T-helper 22 cell (primary cell): ENCODE measurements around the gene ZNF718.
"Not testable (repeated sequence)": the region's sequence is repeated elsewhere in the genome, so short reads cannot be mapped to it uniquely, and the experiment has no call there.

ENCODE experiments used
- DNase-seq: peaks from one replicate; pipeline ENCODE4 v3.0.0-alpha.2; 2020; ENCODE audit warnings: low read depth

Gene ZNF718

DNA sequence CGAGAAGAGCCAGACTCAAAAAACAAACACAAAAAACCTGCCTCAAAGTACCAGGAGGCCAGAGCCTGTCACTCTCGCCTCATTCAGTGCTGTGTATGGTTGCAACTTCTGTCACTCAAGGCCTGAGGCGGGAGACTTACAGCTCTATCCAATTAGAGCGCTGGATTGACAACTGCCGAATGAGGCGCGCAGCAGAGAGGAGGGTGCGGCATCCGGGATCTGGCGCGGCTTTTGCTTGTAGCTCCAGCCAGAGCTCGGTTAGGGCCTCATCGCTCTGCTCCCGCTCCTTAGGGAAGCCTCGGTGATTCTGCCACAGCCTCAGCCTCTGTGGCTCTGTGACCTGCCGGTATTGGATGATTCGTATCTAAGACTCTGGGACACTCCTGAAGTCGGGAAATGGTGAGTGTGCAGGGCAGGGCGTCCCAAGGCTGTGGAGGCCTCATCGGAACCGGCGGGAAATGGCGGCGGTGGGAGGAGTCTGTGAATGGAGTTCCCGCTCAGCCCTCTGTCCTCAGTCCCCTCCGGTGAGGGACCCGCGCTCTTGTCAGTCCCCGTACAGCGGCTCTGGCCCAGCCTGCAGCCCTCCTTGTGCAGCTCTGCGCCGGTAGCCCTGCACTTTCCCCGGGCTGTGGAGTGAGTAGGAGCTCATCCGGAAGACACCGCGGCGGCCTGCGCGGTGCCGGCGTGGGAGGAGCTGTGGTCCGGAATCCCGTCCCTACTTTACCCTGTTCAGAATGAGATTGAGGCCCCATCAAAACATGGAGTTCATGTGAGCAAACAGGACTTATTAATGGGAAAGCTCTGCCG lies at the start of gene ZNF718:
Gene ZNF718 (plus strand): TSS at position 227 of the 807 bp plus-strand sequence. CDS start 170 bp downstream, at position 397.
- peak; percentile 81 for DNase-seq

DNA sequence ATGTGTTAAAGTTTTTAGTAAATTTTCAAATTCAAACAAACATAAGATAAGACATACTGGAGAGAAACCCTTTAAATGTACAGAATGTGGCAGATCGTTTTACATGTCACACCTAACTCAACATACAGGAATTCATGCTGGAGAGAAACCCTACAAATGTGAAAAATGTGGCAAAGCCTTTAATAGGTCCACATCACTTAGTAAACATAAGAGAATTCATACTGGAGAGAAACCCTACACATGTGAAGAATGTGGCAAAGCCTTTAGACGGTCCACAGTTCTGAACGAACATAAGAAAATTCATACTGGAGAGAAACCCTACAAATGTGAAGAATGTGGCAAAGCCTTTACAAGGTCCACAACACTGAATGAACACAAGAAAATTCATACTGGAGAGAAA lies 38.4 kb upstream of the ZNF718 start:
- DNase-seq = no peak

DNA sequence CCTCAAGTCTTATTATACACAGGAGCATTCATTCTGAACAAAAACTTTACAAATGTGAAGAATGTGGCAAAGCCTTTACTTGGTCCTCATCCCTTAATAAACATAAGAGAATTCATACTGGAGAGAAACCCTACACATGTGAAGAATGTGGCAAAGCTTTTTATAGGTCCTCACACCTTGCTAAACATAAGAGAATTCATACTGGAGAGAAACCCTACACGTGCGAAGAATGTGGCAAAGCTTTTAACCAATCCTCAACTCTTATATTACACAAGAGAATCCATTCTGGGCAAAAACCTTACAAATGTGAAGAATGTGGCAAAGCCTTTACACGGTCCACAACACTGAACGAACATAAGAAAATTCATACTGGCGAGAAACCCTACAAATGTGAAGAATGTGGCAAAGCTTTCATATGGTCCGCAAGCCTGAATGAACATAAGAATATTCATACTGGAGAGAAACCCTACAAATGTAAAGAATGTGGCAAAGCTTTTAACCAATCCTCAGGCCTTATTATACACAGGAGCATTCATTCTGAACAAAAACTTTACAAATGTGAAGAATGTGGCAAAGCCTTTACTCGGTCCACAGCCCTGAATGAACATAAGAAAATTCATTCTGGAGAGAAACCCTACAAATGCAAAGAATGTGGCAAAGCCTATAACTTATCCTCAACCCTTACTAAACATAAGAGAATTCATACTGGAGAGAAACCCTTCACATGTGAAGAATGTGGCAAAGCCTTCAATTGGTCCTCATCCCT lies 37.6 kb upstream of the ZNF718 start:
- not testable (repeated sequence) for DNase-seq

GRCh38 chr4:98386-98785 lies 25.9 kb upstream of the ZNF718 start:
- DNase-seq = no peak

- no peak for DNase-seq
These were observed 24.4 kb upstream of the ZNF718 start for GRCh38 chr4:99863-100262.

GRCh38 chr4:107083-107443 lies 17.2 kb upstream of the ZNF718 start:
- DNase-seq = no peak

- no peak for DNase-seq
These were observed 16.6 kb upstream of the ZNF718 start for GRCh38 chr4:107444-108429.

- no peak for DNase-seq
These were observed 11.5 kb upstream of the ZNF718 start for GRCh38 chr4:112771-113170.

- DNase-seq = no peak
These were observed 10.6 kb upstream of the ZNF718 start for GRCh38 chr4:113732-114131.

DNA sequence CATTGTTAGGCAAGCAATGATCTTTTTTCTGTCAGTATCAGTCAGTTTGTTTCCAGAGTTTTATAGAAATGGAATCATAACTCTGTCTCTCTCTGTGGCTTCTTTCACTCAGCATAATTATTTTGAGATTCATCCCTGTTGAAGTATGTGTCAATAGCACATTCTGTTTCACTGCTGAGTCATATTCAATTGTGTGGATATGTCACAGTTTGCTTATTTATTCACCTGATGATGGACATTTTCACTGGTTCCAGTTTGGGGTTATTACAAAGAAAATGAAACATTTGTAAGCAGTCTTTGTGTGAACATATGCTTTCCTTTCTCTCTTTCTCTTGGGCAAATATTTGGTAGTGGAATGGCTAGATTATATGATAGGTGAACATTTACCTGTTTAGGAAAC lies 10.2 kb upstream of the ZNF718 start:
- DNase-seq = no peak

DNA sequence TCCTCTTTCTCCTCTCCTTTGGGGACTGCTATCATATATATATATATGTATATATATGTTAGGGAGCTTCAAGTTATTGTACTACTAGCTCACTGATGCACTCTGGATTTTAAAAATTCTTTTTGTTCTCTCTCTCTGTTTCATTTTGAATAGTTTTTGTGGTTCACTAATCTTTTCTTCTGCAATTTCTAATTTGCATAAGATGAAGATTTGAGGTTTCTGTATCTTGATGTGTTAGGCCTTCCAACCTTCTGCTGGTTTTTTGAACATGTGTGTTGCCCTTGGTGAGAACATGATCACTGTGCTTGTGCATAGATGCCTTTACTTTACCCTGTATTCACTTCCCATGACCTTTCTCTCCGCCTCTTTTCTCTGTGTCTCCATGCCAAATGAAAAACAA lies 7.8 kb upstream of the ZNF718 start:
- DNase-seq = no peak

DNA sequence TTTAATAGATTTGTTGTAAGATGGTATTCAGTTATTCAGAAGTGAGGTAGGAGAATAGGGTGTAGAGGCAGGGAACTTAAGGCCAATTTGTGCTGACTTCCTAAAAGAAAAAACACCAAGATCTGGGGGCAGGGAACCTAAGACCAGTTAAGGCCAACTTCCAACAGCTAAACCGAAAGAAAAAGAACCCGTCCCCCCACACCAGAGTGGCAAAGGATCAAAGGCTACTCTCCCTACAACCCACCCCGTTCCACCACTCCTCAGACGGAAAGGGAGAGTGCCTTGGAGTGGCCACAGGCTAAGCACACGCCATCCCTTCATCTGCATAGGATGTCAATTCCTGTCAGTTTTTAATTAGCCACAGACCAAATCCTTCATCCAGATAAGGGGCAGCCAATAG lies 3.7 kb upstream of the ZNF718 start:
- DNase-seq = no peak

- peak; percentile 13 for DNase-seq
These were observed 2.8 kb upstream of the ZNF718 start for GRCh38 chr4:121408-122084.

DNA sequence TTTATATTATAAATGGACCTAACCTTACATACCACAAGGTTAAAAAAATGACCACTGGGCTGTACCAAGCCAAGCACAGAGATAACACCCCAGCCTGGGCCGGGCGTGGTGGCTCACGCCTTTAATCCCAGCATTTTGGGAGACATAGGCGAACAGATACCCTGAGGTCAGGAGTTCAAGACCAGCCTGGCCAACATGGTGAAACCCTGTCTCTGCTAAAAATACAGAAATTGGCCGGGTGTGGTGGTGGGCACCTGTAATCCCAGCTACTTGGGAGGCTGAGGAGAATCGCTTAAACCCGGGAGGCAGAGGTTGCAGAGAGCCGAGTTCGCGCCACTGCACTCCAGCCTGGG lies 403 bp upstream of the ZNF718 start:
- not testable (repeated sequence) for DNase-seq

- peak; percentile 2 for DNase-seq
These were observed 930 bp downstream of the ZNF718 start for GRCh38 chr4:125091-125771.

DNA sequence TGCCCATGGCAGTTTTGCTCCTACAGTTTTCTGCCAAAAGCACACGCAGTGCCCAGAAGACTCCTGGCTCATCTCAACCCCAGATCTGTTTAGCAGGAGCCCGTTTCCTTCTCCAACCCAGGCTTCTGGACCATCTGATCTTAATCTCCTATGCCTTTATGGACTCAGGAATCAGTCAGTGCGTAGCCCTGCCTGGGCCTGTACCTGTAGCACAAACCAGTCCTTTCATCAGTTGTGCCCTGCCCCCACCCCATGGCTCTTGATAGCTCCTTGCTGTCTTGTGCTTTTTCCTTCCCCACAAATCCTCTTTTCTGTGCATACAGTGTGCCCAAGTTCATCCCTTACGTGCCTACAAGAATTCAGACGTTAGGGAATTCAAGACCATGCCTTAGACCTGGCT lies 1.5 kb downstream of the ZNF718 start:
- DNase-seq = no peak

- DNase-seq = no peak
These were observed 8.2 kb downstream of the ZNF718 start for GRCh38 chr4:132483-132882.

DNA sequence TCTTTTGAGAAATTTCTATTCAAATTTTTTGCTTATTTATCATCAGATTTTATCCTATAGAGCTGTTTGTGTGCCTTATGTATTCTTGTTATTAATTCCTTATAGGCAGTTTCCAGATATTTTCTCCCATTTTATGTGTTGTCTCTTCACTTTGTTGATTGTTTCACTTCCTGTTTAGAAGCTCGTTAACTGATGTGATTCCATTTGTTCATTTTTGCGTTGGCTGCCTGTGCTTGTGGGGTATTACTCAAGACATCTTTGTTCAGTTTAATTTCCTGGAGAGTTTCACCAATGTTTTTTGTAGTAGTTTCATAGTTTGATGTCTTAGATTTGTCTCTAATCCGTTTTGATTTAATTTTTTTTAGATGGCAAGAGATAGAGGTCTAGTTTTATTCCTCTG lies 14.6 kb downstream of the ZNF718 start:
- no peak for DNase-seq

- no peak for DNase-seq
These were observed 15.4 kb downstream of the ZNF718 start for GRCh38 chr4:139691-140090.

DNA sequence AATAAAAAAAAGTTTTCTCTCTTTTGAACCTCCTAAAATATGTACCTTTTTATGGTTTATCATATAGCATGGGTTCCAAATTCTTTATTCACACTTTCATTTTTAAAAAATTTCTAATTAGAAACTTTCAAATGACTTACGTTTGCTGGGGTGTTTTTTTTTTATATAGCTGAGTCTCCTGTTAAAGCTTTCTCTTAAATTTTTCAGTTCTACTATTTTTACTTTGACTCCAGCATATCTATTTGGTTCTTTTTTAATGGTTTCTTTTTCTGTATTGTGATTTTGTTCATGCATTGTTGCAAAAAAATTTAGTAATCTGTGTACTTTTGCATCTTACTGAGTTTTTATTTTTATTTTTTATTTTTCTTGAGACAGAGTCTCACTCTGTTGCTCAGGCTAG lies 22.3 kb downstream of the ZNF718 start:
- DNase-seq = no peak

- no peak for DNase-seq
These were observed 22.9 kb downstream of the ZNF718 start for GRCh38 chr4:147233-147632.
